NCI-H2107 treated with DMSO at 0.1 percent for 48 hours (cell line): ENCODE results near the gene ZNF211.

Experiments
- DNase-seq: peaks from one replicate; lab custom pipeline; 2025; ENCODE audit not compliant: unreplicated experiment; lab: John Stamatoyannopoulos, UW

ZNF211 gene

GRCh38 chr19:57655443-57655842 lies 22.5 kb downstream of the ZNF211 start:
- no peak for DNase-seq

DNA sequence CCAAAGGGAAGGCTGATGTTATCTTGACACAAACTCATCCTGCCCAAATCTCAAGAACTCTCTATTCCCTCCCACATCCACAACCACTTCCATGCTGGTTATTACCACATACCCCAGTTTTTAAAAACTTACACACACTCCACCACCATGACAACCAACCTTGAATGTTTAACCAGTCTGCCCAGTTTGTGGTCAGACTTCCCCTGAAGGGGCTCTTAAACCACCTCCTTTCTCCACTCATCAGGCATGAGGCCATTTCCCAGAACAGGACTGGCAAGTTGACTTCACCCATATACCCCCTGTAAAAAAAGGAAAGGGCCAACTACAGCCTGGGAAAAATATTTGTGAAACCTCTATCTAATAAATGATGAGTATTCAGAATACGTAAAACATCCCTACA lies 23.4 kb downstream of the ZNF211 start:
- no peak for DNase-seq

DNA sequence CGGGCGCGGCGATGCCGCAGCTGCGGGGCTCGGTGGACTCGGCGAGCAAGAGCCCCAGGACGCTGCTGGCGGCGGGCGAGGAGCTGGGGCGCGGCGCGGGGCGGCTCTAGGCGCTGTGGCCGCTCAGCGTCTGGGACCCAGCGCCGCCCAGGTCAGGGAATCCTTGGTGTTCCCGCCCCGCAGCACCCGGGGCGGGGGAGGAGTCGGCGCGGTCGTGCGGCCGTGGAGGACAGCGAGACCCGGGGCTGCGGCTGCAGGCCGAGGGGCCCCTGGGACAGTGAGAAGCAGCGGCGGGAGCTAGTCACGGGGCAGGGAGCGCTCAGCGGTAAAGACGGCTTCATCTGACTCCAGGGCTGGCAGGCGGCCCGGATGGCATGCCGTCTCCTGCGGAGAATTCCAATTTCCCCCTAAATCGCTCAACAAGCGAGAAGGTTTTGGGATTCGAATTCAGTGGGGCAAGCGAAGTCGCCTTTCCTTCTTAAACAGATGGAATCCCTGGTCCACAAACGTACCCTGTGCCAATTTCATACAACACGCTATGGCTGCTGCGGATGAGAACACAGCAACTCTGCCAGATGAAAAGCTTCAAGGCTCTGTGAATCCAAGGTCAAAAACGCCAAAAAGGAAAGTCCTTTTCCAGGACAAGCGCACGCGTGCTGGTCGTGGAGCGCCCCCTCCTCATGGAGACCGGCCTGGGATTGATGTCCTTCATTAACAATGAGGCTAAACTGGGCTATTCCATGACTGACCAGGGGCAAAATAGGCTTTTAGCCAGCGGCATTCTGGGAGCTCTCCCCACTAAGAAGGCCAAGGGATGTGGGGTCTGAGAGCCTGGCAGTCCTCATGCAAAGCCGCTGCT lies 31.5 kb downstream of the ZNF211 start:
- peak; percentile 14 for DNase-seq

DNA sequence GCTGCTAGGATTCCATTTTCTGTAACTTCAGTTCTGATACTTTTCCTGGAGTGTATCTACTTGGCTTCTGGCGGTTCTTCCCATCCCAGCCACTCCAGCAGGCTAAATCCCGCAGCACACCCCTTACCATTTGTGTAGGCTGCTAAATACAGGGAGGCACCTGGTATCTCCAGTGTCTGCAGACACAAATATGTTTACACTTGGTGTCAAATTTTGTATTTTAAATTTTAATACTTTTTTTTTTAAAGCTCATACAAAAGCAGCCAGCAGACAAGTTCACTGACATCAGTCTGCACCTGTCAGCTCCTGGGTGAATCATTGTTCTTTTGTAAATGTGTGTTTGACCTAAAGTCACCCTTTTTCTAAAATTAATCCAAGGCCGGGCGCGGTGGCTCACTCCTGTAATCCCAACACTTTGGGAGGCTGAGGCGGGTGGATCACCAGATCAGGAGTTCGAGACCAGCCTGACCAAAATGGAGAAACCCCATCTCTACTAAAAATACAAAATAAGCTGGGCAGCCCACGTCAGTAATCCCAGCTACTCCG lies 32.4 kb downstream of the ZNF211 start:
- peak; percentile 42 for DNase-seq

DNA sequence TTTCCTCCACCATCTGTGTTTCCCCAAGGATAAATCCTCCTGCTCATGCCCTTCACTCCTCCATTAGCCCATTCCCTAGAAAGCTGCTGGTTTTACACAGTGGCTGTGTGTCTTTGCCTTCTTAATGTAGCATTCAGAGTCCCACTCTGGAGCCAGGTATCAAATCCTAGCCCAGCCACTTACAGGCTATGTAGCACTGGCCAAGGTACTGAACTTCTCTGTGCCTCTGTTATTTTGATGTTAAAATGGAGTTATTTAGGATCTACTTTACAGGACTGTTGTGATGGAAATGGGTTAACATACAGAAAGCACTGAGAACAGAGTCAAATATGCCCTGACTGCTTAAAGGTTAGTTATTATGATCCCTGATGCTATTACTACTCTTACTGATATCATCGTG lies 34.3 kb downstream of the ZNF211 start:
- no peak for DNase-seq

DNA sequence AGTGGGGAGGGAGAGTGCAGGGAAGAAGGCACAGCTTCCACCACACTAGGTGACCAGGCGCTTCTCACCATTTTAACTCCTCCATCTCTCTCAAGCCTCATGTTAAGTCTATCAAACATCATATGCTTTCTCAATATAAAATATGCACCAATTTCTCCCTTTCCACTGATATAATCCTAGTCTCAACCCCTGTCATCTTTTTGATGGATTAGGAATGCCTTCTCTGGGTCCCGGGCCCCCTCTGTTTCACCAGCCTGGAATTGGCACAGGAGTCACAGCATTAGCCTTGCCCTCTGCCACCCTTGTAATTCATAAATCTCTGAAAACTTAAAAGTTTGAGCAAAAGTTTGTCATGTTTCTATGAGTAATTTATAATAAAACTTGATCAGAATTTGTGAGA lies 35.7 kb downstream of the ZNF211 start, which contains the start of gene ZSCAN4:
Gene ZSCAN4 (plus strand): TSS at position 301 of the 400 bp plus-strand sequence. CDS start 7,211 bp downstream, outside the sequence.
- no peak for DNase-seq

GRCh38 chr19:57671124-57671895 lies 38.3 kb downstream of the ZNF211 start:
- no peak for DNase-seq

GRCh38 chr19:57672466-57672865 lies 39.5 kb downstream of the ZNF211 start:
- DNase-seq = no peak

GRCh38 chr19:57675881-57676280 lies 42.9 kb downstream of the ZNF211 start:
- DNase-seq = no peak

GRCh38 chr19:57682226-57682766 lies 49.3 kb downstream of the ZNF211 start:
- DNase-seq = no peak

GRCh38 chr19:57686727-57687126 lies 53.8 kb downstream of the ZNF211 start:
- DNase-seq = no peak

DNA sequence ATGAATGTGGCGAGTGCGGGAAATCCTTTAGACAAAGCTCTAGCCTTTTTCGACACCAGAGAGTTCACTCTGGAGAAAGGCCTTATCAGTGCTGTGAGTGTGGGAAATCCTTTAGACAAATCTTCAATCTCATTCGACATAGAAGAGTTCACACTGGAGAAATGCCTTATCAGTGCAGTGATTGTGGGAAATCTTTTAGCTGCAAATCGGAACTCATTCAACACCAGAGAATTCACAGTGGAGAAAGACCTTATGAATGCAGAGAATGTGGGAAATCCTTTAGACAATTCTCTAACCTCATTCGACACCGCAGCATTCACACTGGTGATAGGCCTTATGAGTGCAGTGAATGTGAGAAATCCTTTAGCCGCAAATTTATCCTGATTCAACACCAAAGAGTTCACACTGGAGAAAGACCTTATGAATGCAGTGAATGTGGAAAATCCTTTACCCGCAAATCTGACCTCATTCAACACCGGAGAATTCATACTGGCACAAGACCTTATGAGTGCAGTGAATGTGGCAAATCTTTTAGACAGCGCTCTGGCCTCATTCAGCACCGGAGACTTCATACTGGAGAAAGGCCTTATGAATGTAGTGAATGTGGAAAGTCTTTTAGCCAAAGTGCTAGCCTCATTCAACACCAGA lies 54.5 kb downstream of the ZNF211 start:
- no peak for DNase-seq

DNA sequence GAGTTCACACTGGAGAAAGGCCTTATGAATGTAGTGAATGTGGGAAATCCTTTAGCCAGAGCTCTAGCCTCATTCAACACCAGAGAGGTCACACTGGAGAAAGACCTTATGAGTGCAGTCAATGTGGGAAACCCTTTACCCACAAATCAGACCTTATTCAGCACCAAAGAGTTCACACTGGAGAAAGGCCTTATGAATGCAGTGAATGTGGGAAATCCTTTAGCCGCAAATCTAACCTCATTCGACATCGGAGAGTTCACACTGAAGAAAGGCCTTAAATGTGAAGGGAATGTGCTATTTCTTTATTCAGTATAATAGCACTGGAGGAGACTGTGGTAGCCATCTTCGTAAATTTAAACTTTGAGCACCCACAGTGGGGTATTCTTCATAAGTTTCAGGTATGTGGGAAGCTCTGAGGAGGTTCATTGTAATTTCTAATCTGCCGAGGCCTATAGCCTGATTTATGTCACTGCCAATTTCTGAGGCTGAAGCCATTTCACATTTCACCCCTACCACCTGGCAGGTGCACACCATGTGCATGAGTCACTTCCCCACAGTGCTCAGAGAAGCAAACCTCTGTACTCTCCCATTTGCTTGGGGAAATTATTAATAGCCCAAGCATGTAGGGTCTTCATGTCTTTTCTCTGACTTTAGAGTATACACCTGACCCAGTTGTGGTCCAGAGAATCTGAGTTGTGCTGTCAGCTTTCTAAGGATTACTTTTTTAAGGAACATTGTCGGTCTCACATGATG lies 55.2 kb downstream of the ZNF211 start:
- no peak for DNase-seq

DNA sequence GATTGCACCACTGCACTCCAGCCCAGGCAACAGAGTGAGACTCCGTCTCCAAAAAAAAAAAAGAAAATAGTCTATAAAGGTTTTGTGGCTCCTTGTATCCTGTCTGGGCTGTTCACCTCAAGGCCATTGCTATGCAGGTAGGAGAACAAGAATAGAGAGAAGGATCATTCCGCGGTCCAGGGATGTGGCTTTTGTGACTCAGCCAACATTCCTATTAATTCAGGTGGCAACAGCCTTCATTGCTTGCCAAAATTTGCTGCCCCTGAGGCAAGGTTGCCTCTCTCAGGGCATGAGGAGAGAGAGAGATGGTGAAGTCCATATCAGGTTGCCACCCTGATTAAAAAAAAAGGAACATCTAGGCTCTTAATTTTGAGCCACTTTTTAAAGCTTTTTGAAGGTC lies 56.8 kb downstream of the ZNF211 start:
- no peak for DNase-seq
